ENCODE results near the gene IFT81. TPM values are rescaled to one million over a fixed set of nuclear protein-coding genes. Genes with fewer than 3 reads are reported as not detected.

Gene IFT81
- total and polyA plus RNA-seq, 2 of the 13 experiments (the other 11 are each of a cell fraction or from before 2014, with no cell fraction given) = 4.2 to 13.0 TPM

- TF ChIP-seq YEATS4 (CRISPR knock-in tag; IDR thresholded peaks at IDR 0.05; ENCODE audit: borderline replicate concordance) = peak; percentile 73; the same call in 1 of the 2 replicates
- no peak for TF ChIP-seq RFX1 (IDR thresholded peaks at IDR 0.05)
- no peak for TF ChIP-seq TOE1 (CRISPR knock-in tag; IDR thresholded peaks at IDR 0.05)
- TF ChIP-seq DPF2 (CRISPR knock-in tag; IDR thresholded peaks at IDR 0.05; ENCODE audit: borderline replicate concordance, low read depth) = peak; percentile 34; the same call in 1 of the 2 replicates
- TF ChIP-seq ZSCAN22 (CRISPR knock-in tag; IDR thresholded peaks at IDR 0.05) = no peak
- no peak for TF ChIP-seq ZSCAN20 (CRISPR knock-in tag; IDR thresholded peaks at IDR 0.05; ENCODE audit: borderline replicate concordance)
- TF ChIP-seq ZHX2 (IDR thresholded peaks at IDR 0.05; ENCODE audit: low read depth) = peak; percentile 18; the same call in 1 of the 2 replicates
- TF ChIP-seq ZHX2 (CRISPR knock-in tag; IDR thresholded peaks at IDR 0.05; ENCODE audit: borderline replicate concordance) = no peak
- TF ChIP-seq ZNF550 (CRISPR knock-in tag; IDR thresholded peaks at IDR 0.05; ENCODE audit: borderline replicate concordance) = no peak
- TF ChIP-seq POLR2A (IDR thresholded peaks at IDR 0.05; ENCODE audit: insufficient read depth in 1 of 2, low read depth in 2 of 2, low read length in 2 of 2) = peak; percentile 70 to 74
- TF ChIP-seq ZNF564 (CRISPR knock-in tag; IDR thresholded peaks at IDR 0.05) = no peak
- no peak for TF ChIP-seq WIZ (CRISPR knock-in tag; IDR thresholded peaks at IDR 0.05)
- peak; percentile 92 for TF ChIP-seq SALL1 (CRISPR knock-in tag; IDR thresholded peaks at IDR 0.05)
- TF ChIP-seq BORCS8-MEF2B (CRISPR knock-in tag; IDR thresholded peaks at IDR 0.05) = 0 out of 2 replicates have a peak, but pooled peaks have one; percentile 16
- TF ChIP-seq, protein P1, sequence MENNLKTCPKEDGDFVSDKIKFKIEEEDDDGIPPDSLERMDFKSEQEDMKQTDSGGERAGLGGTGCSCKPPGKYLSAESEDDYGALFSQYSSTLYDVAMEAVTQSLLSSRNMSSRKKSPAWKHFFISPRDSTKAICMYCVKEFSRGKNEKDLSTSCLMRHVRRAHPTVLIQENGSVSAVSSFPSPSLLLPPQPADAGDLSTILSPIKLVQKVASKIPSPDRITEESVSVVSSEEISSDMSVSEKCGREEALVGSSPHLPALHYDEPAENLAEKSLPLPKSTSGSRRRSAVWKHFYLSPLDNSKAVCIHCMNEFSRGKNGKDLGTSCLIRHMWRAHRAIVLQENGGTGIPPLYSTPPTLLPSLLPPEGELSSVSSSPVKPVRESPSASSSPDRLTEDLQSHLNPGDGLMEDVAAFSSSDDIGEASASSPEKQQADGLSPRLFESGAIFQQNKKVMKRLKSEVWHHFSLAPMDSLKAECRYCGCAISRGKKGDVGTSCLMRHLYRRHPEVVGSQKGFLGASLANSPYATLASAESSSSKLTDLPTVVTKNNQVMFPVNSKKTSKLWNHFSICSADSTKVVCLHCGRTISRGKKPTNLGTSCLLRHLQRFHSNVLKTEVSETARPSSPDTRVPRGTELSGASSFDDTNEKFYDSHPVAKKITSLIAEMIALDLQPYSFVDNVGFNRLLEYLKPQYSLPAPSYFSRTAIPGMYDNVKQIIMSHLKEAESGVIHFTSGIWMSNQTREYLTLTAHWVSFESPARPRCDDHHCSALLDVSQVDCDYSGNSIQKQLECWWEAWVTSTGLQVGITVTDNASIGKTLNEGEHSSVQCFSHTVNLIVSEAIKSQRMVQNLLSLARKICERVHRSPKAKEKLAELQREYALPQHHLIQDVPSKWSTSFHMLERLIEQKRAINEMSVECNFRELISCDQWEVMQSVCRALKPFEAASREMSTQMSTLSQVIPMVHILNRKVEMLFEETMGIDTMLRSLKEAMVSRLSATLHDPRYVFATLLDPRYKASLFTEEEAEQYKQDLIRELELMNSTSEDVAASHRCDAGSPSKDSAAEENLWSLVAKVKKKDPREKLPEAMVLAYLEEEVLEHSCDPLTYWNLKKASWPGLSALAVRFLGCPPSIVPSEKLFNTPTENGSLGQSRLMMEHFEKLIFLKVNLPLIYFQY (CRISPR knock-in tag; IDR thresholded peaks at IDR 0.05; ENCODE audit: borderline replicate concordance) = 0 out of 2 replicates have a peak, but pooled peaks have one; percentile 29
- no peak for TF ChIP-seq SAFB2 (CRISPR knock-in tag; IDR thresholded peaks at IDR 0.05; ENCODE audit: borderline replicate concordance, low read depth)
- TF ChIP-seq, protein P2, sequence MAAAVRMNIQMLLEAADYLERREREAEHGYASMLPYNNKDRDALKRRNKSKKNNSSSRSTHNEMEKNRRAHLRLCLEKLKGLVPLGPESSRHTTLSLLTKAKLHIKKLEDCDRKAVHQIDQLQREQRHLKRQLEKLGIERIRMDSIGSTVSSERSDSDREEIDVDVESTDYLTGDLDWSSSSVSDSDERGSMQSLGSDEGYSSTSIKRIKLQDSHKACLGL (CRISPR knock-in tag; IDR thresholded peaks at IDR 0.05) = 0 out of 2 replicates have a peak, but pooled peaks have one; percentile 34
Measured at GRCh38 chr12:110247340-110248095, 123.4 kb downstream of the IFT81 start (continued).

Measured in HepG2 (cell line).